Measurements from ENCODE around the gene ZBTB16. TPM values are rescaled to one million over a fixed set of nuclear protein-coding genes. Genes with fewer than 3 reads are reported as not detected.

ZBTB16 gene
- total and polyA plus RNA-seq, 2 experiments from 2014 or later: 8.7 to 10.5 TPM

- H3K36me3 ChIP-seq: no peaks in the 10 kb centered on the region
- H3K9me3 ChIP-seq (ENCODE audit: low read depth): no peaks in the 10 kb centered on the region
- H3K4me3 ChIP-seq: no peak overlapping the region
- H3K27me3 ChIP-seq: peaks cover 24% of the 10 kb centered on the region
- no peak for DNase-seq (ENCODE audit: low read depth in 1 of 2, low spot score in 1 of 2)
- no peaks in the 10 kb centered on the region for H3K4me1 ChIP-seq (ENCODE audit: low read depth)
- no peak for TF ChIP-seq CTCF (IDR thresholded peaks at IDR 0.05; ENCODE audit: low read depth, low read length)
- H3K27ac ChIP-seq: no peak overlapping the region
Measured at GRCh38 chr11:114271316-114271715, 211.8 kb downstream of the ZBTB16 start.

- H3K4me3 ChIP-seq: no peak overlapping the region
- no peaks in the 10 kb centered on the region for H3K36me3 ChIP-seq
- H3K9me3 ChIP-seq (ENCODE audit: low read depth): no peaks in the 10 kb centered on the region
- H3K27me3 ChIP-seq: peaks cover 26% of the 10 kb centered on the region
- H3K4me1 ChIP-seq (ENCODE audit: low read depth): no peaks in the 10 kb centered on the region
- DNase-seq (ENCODE audit: low read depth in 1 of 2, low spot score in 1 of 2): no peak
- no peak for TF ChIP-seq CTCF (IDR thresholded peaks at IDR 0.05; ENCODE audit: low read depth, low read length)
- no peak overlapping the region for H3K27ac ChIP-seq
Measured at GRCh38 chr11:114272311-114272710, 212.8 kb downstream of the ZBTB16 start.

GRCh38 chr11:114273071-114273470 is 213.6 kb downstream of the ZBTB16 start:
- Histone ChIP-seq H3K36me3 (no peaks in the 10 kb centered on the region), H3K4me1 (ENCODE audit: low read depth) (no peaks in the 10 kb centered on the region), H3K9me3 (ENCODE audit: low read depth) (no peaks in the 10 kb centered on the region), H3K27me3 (peaks cover 27% of the 10 kb centered on the region), H3K4me3 (no peak overlapping the region), H3K27ac (no peak overlapping the region)
- TF ChIP-seq CTCF (IDR thresholded peaks at IDR 0.05; ENCODE audit: low read depth, low read length): no peak
- no peak for DNase-seq (ENCODE audit: low read depth in 1 of 2, low spot score in 1 of 2)

- TF ChIP-seq CTCF (IDR thresholded peaks at IDR 0.05; ENCODE audit: low read depth, low read length): no peak
- no peaks in the 10 kb centered on the region for H3K9me3 ChIP-seq (ENCODE audit: low read depth)
- H3K27ac ChIP-seq: no peak overlapping the region
- H3K36me3 ChIP-seq: no peaks in the 10 kb centered on the region
- DNase-seq (ENCODE audit: low read depth in 1 of 2, low spot score in 1 of 2): no peak
- H3K4me1 ChIP-seq (ENCODE audit: low read depth): no peaks in the 10 kb centered on the region
- H3K4me3 ChIP-seq: no peak overlapping the region
- H3K27me3 ChIP-seq: peaks cover 29% of the 10 kb centered on the region
Measured at GRCh38 chr11:114273890-114274635, 214.6 kb downstream of the ZBTB16 start.

GRCh38 chr11:114274637-114275036 is 215.1 kb downstream of the ZBTB16 start:
- DNase-seq (ENCODE audit: low read depth in 1 of 2, low spot score in 1 of 2): no peak
- Histone ChIP-seq H3K9me3 (ENCODE audit: low read depth) (no peaks in the 10 kb centered on the region), H3K4me3 (no peak overlapping the region), H3K4me1 (ENCODE audit: low read depth) (no peaks in the 10 kb centered on the region), H3K27me3 (peaks cover 29% of the 10 kb centered on the region), H3K36me3 (no peaks in the 10 kb centered on the region), H3K27ac (no peak overlapping the region)
- TF ChIP-seq CTCF (IDR thresholded peaks at IDR 0.05; ENCODE audit: low read depth, low read length): no peak

All from cardiac muscle cell (in vitro differentiated cells and primary cell).